Left kidney (tissue), 2 donors: ENCODE results near the gene AGTRAP. TPM values are rescaled to one million over a fixed set of nuclear protein-coding genes. Genes with fewer than 3 reads are reported as not detected.
A peak's percentile ranks its signal among the peaks of the same experiment; 100 is the strongest.

ENCODE experiments used
- DNase-seq: peaks from one replicate; pipeline ENCODE4 v3.0.0-alpha.2; 2013
- polyA plus RNA-seq: library from polyadenylated mRNA; unstranded; fragments of 120-200 nt; gene quantifications from one replicate; pipeline ENCODE4 v1.2.1, GENCODE V29; 2013; ENCODE audit not compliant: insufficient read length

The AGTRAP gene
- polyA plus RNA-seq, 1 donor, result 37.1 TPM

- no peak for DNase-seq
Observed at GRCh38 chr1:11782127-11782708, 46.3 kb downstream of the AGTRAP start.

GRCh38 chr1:11783556-11783955 is 47.6 kb downstream of the AGTRAP start:
- DNase-seq, result no peak

- DNase-seq, result no peak
Observed at GRCh38 chr1:11784256-11784992, 48.5 kb downstream of the AGTRAP start.

- DNase-seq, result no peak
Observed at GRCh38 chr1:11784993-11785769, 49.2 kb downstream of the AGTRAP start.

GRCh38 chr1:11786168-11786567 is 50.2 kb downstream of the AGTRAP start:
- DNase-seq, result no peak

GRCh38 chr1:11787251-11787803 is 51.4 kb downstream of the AGTRAP start:
- DNase-seq, result peak; percentile 43

DNA sequence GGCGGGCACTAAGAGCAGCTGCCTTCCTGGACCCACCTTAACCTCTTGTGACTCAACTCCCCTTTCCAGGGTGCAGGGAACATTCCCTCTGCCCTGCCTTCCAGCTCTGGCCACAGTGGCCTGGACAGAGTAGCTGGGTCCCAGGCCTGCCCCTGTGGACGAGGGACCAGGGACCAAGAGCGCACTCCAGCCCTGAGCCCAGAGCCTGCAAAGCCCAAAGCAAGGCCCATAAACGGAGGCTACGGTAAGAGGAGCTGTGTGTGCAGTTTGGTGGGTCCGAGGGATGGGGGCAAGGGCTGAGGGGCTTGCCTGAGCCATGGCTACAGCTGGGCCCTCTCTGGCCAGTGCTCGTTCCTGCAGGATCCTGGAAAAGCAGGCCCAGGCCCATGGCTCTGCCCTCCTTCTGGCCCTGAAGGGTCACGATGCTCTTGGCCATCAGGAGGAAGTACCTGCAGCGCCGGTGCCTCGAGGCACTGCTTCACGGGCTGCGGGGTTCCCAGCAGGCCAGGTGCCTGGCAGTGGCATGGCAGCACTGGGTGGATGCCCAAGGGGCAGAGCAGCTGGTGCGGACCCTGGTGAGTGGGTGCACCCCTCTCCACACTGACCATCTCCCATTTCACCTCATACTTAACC is 52.0 kb downstream of the AGTRAP start:
- DNase-seq, result no peak

DNA sequence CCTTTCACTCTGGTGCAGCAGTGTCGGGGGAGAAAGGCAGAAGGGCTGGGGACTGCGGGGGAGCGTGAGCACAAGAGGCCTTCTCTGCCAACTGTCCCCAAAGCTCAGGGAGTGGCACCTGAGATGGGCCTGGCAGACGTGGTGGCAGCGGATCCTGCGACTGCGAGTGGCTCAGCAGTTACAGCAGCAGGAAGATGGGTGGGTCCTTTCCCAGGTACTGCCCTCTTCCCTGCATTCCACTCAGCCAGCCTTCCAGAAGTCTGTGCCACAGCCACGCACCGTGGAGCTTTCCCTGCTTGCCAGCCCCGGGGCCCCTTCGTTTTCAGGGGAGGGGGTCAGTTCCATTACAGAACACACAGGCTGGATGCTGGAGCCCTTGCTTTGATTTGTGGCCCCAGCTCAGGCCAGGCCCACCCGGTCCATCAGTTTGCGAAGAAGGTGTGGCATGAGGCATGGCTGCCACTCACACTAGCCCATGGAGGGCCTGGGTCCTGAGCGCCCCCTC is 52.7 kb downstream of the AGTRAP start:
- DNase-seq, result no peak

- DNase-seq, result peak; percentile 43
Observed at GRCh38 chr1:11789126-11790067, 53.5 kb downstream of the AGTRAP start.

- DNase-seq, result no peak
Observed at GRCh38 chr1:11790101-11790879, 54.4 kb downstream of the AGTRAP start.

DNA sequence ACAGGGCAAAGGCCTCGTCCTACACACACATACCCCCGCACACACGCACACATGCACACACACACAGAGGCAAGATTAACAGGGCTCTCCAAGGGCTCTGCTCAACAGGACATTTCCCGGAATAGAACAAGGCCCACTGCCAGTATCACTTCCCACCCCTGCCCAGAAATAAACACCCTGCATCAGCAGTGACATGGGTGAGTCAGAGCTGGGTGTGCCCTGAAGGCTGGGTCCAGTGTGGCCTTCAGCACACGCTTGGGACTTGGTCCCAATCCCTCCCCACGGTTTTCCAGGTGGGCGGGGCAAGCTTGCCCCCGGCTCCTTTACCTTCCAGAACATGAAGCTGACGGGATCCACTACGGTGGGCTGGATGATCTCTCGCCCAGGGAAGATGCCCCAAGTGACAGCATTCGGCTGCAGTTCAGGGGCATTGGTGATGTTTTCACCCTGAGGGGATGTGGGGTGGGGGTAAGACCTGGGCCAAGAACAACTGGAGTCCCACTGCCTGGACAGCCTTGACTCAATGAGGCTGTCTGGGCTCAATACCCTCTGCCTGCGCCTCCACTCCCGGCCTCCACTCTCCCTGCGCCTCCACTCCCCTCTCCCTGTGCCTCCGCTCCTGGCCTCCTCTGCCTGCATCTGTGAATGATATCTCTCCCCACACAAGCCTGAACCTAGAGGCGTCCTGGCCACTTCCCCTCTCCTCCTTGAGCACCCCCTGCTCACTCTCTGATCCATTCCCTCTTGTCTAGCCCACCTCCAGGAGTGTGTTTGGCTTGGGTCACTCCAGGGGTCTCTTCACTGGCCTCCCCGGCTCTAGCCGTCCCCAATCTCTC is 55.2 kb downstream of the AGTRAP start:
- no peak for DNase-seq

- DNase-seq, result no peak
Observed at GRCh38 chr1:11792106-11792505, 56.2 kb downstream of the AGTRAP start.

DNA sequence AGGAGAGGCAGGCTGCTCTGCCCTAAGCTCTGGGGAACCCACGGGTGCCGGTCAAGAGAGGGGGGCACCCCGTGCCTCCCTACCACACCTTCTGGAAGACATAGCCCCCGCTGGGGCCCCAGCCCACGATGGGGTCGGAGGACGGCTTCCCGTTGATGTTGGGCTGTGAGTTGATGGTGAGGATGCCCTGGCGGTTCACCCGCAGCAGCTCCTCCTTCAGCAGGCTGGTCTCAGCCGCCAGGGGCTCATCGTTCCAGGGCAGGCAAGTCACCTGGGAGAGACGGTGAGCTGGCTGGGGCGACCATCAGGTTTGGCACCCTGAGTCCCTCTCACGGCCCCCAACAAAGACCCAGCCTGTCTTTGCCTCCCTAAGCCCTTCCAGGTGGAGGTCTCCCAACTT is 57.9 kb downstream of the AGTRAP start:
- DNase-seq, result no peak

DNA sequence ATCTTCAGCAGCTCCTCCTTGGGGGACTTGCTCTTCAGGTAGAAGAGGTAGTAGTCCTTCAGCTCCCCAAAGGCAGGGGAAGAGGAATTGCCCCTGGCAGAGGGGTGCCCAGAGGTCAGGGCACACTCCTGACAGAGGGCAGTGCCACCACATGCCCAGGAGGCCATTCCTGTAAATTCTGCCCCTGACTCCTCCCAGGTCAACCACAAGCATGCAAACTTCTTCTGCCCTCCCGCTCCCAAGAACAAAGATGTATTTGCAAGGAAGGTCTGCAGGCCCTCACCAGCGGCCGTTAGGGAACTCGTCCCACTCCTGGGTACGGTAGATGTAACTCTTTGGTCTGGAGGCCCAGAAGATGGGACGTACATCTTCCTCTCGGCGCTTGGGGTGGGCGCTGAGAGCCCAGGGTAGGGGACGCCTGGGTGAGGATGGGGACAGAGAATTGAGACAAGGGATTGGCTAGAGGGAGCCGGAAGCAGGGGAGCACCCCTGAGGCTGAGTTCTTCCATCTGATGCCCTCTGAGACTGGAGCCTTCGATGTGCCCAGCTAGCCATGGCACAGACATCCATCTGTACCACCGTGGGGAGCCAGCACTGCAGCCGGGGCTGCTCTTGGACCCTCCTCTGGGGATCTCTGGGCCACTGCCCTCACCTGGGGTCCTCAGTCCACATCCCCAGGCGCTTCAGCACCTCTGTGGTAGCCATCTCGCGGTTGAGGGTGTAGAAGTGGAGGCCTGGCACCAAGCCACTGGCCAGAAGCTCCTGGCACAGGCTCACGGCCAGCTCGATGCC is 58.7 kb downstream of the AGTRAP start:
- no peak for DNase-seq

DNA sequence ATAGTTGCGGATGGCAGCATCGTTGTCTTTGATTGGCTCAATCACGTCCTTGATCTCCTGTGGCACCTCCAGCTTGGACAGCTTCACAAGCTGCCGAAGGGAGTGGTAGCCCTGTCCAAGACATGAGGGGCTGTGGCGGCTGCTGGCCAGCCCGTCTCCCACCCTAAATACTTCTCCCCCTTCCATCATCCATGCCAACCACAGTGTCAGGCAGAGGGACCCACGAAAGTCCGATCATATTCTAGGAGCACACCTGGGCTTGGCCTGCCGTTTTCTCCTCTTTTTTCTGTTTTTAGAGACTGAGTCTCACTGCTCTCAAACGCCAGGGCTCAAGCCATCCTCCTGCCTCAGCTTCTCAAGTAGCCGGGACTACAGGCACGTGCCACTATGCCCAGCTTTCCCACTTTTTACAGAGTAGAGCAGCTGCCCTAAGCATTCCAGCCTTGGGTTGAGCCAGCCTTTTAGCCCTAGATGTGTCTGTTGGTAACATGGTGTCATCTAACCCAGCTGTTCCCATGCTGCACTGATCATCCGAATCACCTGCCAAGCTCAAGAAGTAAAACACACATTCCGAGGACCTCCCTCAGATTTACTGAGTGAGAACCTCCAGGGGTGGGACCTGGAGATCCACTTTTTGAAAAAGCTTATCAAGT is 59.4 kb downstream of the AGTRAP start:
- DNase-seq, result no peak

GRCh38 chr1:11796036-11796828 is 60.3 kb downstream of the AGTRAP start:
- DNase-seq, result peak; percentile 63
